Anterior cingulate cortex (tissue), 58 donors: ENCODE results near the gene OR8G1.
"Not testable (repeated sequence)": the region's sequence is repeated elsewhere in the genome, so short reads cannot be mapped to it uniquely, and the experiment has no call there.

Experiments
- DNase-seq, 58 donors: peaks; one replicate each; lab custom pipeline; 2025; lab: John Stamatoyannopoulos, UW

Gene OR8G1

GRCh38 chr11:124225471-124225870, 15.4 kb upstream of the OR8G1 start:
- no peak for DNase-seq

- DNase-seq = no peak
These were observed 7.5 kb upstream of the OR8G1 start for GRCh38 chr11:124233376-124233775.

- no peak for DNase-seq
These were observed 2.4 kb upstream of the OR8G1 start for GRCh38 chr11:124238512-124238911.

DNA sequence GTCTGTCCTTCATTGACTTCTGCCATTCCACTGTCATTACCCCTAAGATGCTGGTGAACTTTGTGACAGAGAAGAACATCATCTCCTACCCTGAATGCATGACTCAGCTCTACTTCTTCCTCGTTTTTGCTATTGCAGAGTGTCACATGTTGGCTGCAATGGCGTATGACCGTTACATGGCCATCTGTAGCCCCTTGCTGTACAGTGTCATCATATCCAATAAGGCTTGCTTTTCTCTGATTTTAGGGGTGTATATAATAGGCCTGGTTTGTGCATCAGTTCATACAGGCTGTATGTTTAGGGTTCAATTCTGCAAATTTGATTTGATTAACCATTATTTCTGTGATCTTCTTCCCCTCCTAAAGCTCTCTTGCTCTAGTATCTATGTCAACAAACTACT, 9.0 kb downstream of the OR8G1 start:
- not testable (repeated sequence) for DNase-seq

- no peak for DNase-seq
These were observed 15.2 kb downstream of the OR8G1 start, which contains the start of gene OR8G5 for GRCh38 chr11:124256076-124256475. TSS of gene OR8G5 (plus strand) at chr11:124256376. CDS start at chr11:124264932, 8,556 bp downstream.

DNA sequence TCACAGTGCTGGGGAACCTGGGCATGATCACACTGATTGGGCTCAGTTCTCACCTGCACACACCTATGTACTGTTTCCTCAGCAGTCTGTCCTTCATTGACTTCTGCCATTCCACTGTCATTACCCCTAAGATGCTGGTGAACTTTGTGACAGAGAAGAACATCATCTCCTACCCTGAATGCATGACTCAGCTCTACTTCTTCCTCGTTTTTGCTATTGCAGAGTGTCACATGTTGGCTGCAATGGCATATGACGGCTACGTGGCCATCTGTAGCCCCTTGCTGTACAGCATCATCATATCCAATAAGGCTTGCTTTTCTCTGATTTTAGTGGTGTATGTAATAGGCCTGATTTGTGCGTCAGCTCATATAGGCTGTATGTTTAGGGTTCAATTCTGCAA, 24.1 kb downstream of the OR8G1 start:
- DNase-seq = not testable (repeated sequence)

GRCh38 chr11:124270886-124271285, 30.0 kb downstream of the OR8G1 start:
- not testable (repeated sequence) for DNase-seq

DNA sequence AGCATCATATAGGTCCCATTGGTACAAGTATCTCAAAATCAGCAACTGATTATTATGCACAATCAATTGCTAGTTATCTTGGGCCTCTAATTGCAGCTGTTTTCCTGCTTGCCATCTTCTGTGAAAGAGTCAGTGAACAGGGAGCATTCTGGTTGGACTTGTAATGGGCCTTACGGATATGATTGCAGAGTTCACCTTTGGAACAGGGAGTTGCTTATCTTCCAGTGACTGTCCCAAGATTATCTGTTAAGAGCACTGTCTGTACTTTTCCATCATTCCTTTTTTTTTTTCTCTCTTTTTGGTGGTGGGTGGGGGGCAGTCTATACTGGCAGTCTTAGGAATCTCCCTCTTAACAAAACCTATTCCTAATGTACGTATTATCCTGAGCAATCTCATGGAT, 33.1 kb downstream of the OR8G1 start:
- DNase-seq = no peak

- DNase-seq = no peak
These were observed 35.2 kb downstream of the OR8G1 start for GRCh38 chr11:124276081-124276480.

DNA sequence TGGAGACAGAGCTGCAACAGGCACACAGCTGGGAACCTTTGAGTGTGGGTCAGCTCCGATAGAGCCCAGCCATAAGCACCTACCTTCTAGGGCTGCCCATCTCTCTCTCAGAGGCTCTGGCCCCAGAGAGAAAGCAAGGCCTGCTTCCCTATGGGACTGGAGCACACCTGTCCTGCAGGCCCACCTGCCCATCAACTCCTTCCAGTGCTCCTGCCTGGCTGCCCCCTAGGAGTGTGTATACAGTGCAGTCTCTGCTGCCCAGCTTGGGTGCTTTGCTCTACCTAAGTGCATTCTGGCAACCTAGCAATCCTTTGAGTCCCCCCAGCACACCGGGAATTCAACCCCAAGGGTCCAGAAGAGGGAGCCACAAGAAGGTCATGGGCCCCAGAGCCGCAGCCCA, 36.3 kb downstream of the OR8G1 start:
- no peak for DNase-seq

GRCh38 chr11:124277804-124278203, 36.9 kb downstream of the OR8G1 start:
- DNase-seq = no peak

DNA sequence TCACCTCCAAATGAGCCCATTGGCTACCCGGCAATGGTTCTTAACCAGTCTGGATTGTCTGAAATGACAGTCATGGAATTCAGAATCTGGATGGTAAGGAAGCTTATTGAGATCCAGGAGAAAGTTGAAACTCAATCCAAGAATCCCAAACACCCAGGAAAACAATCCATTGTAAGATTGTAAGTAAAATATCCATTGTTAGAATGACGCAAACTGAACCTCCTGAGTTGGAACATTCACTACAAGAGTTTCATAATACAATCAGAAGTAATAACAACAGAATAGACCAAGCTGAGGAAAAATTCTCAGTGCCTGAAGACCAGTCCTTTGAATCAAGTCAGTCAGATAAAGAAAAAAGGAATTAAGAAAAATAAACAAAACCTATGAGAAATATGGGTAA, 37.4 kb downstream of the OR8G1 start:
- DNase-seq = no peak

DNA sequence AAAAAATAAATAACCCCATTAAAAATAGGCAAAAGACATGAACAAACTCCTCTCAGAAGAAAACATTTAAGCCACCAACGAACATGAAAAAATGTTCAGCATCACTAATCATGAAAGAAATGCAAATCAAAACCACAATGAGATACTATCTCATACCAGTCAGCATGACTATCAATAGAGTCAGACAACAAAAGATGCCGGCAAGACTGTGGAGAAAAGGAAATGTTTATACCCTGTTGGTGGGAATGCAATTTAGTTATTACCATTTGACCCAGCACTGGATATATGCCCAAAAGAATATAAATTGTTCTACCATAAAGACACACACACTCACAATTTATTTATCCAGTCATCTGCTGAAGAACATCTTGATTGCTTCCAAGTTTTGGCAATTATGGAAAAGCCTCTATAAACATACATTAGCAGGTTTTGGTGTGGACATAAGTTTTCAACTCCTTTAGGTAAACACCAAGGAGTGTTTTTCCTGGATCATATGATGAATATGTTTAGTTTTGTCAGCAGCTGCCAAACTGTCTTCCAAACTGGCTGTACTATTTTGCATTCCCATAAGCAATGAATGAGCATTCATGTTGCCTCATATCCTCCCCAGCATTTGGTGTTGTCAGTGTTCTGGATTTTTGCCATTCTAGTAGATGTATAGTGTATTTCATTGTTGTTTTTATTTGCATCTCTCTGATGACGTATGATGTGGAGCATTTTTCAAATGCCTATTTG, 44.9 kb downstream of the OR8G1 start:
- no peak for DNase-seq

GRCh38 chr11:124294687-124295086, 53.8 kb downstream of the OR8G1 start:
- DNase-seq = no peak

GRCh38 chr11:124296016-124296415, 55.1 kb downstream of the OR8G1 start:
- no peak for DNase-seq

GRCh38 chr11:124297921-124298320, 57.0 kb downstream of the OR8G1 start:
- DNase-seq = no peak

GRCh38 chr11:124301548-124301947, 60.7 kb downstream of the OR8G1 start:
- peak in 1 of 58 donors; percentile 13 for DNase-seq

- DNase-seq = no peak
These were observed 61.6 kb downstream of the OR8G1 start for GRCh38 chr11:124302347-124303125.
